RCC 7860 (cell line): ENCODE data around the gene FUT9.

ENCODE experiments used
- DNase-seq: peaks from one replicate; pipeline ENCODE4 v3.0.0-alpha.2; 2015; ENCODE audit warnings: low spot score
- FAIRE-seq: peaks from 2 replicates; lab custom pipeline; 2012; peaks lifted over from hg19 to GRCh38; lab: Jason Lieb, UNC

FUT9 gene

GRCh38 chr6:96164802-96165201 is 149.0 kb downstream of the FUT9 start:
- DNase-seq, result no peak
- no peak for FAIRE-seq

- FAIRE-seq, result no peak
- no peak for DNase-seq
Observed at GRCh38 chr6:96171112-96171511, 155.3 kb downstream of the FUT9 start.

- FAIRE-seq (no peak), DNase-seq (no peak)
Observed at GRCh38 chr6:96184798-96185197, 169.0 kb downstream of the FUT9 start.

GRCh38 chr6:96186094-96186493 is 170.3 kb downstream of the FUT9 start:
- FAIRE-seq, result no peak
- DNase-seq, result no peak

DNA sequence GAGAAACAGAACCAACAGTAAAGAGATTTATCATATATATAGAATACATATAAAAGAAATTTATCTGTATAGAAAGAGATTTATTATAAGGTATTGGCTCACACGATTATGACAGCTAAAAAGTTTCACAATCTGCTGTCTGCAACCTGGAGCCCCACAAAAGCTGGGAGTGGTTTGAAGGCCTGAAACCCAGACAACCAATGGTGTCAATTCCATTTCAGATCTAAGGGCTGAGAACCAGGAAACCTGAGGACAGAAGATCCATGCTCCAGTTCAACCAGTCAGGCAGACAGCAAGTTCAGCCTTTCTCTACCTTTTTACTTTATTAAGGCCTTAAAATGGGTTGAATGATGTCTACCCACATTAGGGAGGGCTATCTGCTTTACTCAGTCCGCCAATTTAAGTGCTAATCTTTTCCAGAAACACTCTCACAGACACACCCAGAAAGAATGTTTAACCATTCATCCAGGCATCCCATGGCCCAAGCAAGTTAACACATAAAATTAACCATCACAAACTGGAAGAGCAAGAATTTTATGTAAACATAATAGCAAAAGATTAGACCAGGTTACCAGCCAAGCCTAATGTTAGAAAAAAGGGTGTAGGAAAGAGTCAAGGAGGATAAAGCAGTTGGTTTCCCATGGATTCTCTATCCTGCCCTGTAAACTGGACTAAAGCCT is 170.9 kb downstream of the FUT9 start:
- no peak for DNase-seq
- FAIRE-seq, result no peak

GRCh38 chr6:96194675-96195074 is 178.9 kb downstream of the FUT9 start:
- FAIRE-seq (no peak), DNase-seq (no peak)

DNA sequence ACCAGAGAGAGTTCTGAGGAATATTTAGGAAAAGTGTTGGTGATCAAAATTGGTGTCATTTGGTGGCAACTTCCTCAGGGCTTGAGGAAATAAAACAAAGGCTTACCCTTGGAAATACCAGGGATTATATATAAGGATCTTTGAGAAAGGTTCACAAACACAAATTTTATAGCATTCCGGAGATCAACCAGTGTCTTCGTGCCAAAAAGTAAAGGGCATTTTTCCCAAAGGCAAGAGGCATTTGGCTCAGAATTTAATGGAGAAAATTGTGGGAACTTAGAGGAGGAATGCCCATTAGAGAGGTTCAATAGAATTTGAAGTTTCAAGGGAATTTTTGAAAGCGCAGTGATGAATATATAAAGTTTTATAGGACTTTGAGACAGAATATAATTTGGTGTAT is 179.5 kb downstream of the FUT9 start:
- DNase-seq (no peak), FAIRE-seq (no peak)

DNA sequence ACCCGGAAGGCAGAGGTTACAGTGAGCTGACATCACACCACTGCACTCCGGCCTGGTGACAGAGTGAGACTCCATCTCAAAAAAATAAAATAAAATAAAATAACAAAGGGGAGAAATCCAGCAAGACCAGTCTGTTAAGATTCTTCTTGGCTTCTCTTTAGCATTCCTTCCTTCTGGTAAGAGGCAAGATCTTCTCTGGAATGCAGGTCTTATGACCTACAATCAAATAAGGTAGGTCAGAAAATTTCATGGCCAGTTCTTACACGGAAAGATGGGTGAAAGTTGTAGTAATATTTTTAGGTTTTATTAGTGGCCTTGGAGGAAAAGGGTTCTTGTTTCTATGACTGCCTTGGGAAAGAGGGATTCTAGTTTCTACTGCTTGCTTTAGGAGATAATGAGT is 180.9 kb downstream of the FUT9 start:
- no peak for DNase-seq
- FAIRE-seq, result no peak

DNA sequence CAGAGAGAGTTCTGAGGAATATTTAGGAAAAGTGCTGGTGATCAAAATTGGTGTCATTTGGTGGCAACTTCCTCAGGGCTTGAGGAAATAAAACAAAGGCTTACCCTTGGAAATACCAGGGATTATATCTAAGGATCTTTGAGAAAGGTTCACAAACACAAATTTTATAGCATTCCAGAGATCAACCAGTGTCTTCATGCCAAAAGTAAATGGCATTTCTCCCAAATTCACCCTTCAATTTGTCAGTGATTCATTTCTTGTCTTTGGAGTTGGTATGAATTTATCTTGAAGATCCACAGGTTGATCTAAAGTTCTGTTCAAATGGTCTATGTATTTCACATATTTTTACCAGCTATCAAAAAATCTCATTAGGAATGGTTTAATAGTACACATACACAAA is 181.5 kb downstream of the FUT9 start:
- FAIRE-seq (no peak), DNase-seq (no peak)

GRCh38 chr6:96202571-96202970 is 186.8 kb downstream of the FUT9 start:
- FAIRE-seq, result no peak
- no peak for DNase-seq

DNA sequence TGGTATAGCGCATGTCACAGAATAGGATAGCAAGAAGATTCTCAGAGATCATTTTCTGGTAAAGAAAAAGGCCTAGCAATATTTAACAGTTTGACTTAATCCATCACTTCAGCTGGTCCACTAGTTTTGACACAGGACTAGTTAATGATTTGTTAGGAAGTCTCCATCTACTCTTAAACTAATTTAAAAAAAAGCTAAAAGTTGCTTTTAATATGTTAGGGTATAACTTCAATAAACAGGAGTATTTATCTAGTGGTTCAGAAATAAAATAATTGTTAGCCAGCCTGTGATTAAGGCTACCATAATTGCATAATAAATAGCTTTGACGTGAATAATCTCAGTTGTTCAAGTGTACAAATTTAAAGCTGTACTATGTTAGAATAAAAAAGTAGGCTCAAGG is 195.6 kb downstream of the FUT9 start:
- no peak for DNase-seq
- peak; percentile 89 for FAIRE-seq

- DNase-seq, result no peak
- peak; percentile 40 for FAIRE-seq
Observed at GRCh38 chr6:96212066-96212465, 196.3 kb downstream of the FUT9 start.

DNA sequence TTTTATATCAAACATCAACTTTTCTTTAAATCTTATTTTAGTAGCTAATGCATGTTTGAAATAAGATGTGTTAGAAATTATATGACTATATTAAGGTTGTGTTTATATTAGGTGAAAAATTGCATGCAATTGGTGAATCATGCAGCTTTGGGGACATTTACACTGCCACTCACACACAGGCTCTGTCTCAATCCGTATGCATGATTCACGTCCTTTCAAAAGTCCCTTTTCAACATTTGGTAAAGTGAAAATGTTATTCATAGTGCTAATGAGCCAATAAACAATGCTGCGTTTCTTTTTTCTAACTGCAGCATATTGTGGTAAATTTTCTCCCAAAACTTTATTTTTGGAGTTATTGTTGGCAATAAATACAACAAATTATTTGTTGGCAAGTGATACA is 198.0 kb downstream of the FUT9 start:
- FAIRE-seq (peak; percentile 31), DNase-seq (no peak)

DNA sequence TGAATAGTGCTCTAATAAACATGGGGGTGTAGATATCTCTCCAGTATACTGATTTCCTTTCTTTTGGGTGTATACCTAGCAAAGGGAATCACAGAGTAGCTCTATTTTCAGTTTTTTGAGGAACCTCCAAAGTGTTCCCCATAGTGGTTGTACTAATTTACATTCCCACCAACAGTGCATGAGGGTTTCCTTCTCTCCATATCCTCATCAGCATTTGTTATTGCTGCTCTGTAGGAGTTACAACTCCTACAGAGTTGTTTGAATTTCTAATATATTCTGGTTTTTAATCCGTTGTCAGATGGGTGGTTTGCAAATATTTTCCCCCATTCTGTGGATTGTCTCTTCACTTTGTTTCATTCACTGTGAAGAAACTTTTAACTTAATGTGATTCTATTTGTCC is 207.9 kb downstream of the FUT9 start:
- FAIRE-seq, result no peak
- no peak for DNase-seq

GRCh38 chr6:96227135-96227534 is 211.4 kb downstream of the FUT9 start:
- DNase-seq, result no peak
- no peak for FAIRE-seq

- no peak for DNase-seq
- no peak for FAIRE-seq
Observed at GRCh38 chr6:96234444-96234843, 218.7 kb downstream of the FUT9 start.

DNA sequence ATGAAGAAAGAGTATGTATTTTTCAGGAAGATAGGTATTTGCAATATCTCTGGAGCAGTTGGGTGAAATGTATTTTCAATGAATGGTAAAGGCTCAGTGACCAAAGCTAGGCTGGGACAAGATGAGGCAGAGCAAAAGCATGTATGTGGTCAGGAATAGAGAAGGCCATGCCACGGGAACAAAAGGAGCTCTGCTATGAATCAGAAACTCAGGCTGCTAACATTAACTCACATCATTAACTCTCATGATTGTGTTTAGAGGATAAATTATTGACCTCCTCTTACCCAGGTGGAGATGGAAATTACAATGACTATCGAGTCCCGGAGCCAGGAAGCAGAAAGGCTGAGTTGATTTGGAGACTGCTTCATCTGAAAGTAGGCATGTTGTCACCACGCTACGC is 220.2 kb downstream of the FUT9 start:
- FAIRE-seq (peak; percentile 93), DNase-seq (peak; percentile 73)

DNA sequence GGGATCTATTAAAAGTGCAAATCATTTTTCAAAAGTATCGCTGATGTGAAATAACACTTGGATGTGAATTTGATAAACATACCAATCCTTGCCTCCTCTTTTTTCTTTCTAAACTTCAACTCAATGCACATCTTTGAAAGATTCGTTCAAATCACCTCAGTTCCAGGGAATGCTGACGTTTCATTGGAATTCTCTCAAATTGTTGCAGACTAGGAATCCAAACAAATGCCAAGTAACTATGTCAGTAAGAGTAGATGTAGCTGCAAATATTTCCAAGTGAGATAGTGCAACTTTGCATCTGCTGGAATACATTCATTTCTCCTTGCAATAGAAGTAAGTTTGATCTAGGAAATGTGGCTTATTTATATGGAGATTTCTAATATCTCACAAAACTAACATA is 220.7 kb downstream of the FUT9 start:
- no peak for FAIRE-seq

GRCh38 chr6:96237638-96238347 is 222.0 kb downstream of the FUT9 start:
- no peak for FAIRE-seq

More for the DNA sequence above, 220.7 kb downstream of the FUT9 start:
- peak; percentile 8 for DNase-seq

DNA sequence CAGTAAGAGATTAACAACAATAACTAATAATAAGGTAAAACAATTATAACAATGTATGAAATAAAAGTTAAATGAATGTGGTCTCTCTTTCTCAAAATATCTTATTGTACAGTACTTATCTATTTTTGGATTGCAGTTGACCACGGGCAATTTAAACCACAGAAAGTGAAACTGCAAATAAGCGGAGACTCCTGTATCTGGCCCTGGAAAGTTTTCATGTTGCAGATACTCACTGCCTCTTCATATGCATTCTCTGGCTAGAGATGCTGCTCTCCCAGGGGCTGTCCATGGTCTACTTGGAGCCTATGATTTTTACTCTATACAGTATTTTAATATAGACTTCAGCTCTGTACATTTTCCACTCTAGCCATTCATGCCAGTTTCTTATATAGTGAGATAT is 230.8 kb downstream of the FUT9 start:
- no peak for DNase-seq
- no peak for FAIRE-seq

More at GRCh38 chr6:96237638-96238347, 222.0 kb downstream of the FUT9 start:
- no peak for DNase-seq

DNA sequence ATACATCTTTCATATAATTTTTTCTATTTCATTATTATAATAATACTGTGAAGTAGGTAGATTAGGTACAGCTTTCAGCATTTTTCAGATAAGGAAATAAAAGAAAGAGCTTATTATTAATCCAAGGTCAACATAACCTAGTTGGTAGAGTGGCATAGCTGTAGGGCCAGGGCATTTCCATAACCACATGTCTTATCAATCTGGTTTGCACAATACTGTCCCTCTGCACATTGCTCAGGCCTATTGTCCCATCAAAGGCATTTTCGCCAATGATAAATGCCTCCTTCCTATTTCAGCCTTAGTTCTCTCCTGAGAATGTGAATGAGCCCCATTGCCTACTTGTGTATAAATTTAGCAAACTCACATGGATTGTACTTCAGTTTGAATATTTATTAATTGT is 234.0 kb downstream of the FUT9 start:
- FAIRE-seq (no peak), DNase-seq (no peak)

- DNase-seq (no peak), FAIRE-seq (no peak)
Observed at GRCh38 chr6:96257751-96258150, 242.0 kb downstream of the FUT9 start.
